Measurements from ENCODE around the gene AMPH.

The AMPH gene

DNA sequence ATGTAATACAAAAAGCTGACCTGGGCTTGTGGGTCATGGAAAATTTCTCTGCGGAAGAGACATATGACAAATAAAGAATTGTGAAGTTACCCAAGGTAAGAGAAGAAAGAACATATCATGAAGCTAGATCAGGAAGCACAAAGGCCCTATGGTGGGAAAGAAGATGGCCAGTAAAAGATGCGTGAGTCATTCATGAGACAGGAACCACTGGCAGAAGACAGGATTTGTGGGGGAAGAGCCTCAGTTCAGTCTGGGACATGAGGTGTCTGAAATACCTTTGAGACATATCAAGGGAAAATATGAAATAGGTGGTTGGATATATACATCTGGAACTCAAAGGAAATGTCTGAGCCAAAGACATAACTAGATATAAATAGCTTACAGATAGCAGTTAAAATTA, 27.7 kb upstream of the AMPH start:
- no peak for TF ChIP-seq CTCF (conservative IDR thresholded peaks at IDR 0.05; ENCODE audit: low read depth, low read length)
- no peak for DNase-seq (ENCODE audit: low read depth)
- no peak overlapping the region for H3K4me3 ChIP-seq (ENCODE audit: low read depth, low read length)

- no peak overlapping the region for H3K4me3 ChIP-seq (ENCODE audit: low read depth, low read length)
- DNase-seq (ENCODE audit: low read depth), result peak; percentile 26
- no peak for TF ChIP-seq CTCF (conservative IDR thresholded peaks at IDR 0.05; ENCODE audit: low read depth, low read length)
Observed at GRCh38 chr7:38656968-38657367, 25.8 kb upstream of the AMPH start.

DNA sequence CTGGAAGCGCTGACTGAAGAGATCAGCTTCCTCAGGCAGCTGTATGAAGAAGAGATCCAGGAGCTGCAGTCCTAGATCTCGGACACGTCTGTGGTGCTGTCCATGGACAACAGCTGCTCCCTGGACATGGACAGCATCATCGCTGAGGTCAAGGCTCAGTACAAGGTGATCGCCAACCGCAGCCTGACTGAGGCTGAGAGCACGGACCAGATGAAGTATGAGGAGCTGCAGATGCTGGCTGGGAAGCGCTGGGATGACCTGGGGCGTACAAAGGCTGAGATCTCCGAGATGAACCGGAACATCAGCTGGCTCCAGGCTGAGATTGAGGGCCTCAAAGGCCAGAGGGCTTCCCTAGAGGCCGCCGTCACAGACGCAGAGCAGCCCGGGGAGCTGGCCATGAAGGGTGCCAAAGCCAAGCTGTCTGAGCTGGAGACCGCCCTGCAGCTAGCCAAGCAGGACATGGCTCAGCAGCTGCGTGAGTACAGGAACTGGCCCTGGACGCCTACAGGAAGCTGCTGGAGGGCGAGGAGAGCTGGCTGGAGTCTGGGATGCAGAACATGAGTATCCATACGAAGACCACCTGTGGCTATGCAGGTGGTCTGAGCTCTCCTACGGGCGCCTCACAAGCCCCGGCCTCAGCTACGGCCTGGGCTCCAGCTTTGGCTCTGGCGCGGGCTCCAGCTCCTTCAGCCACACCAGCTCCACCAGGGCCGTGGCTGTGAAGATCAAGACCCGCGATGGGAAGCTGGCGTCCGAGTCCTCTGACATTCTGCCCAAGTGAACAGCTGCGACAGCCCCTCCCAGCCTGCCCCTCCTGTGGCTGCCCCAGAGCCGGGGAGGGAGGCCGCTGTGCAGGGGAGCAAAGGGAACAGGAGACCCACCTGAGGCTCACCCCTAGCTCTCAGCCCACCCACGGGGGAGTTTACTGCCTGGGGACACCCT, 24.9 kb upstream of the AMPH start:
- no peak for DNase-seq (ENCODE audit: low read depth)
- no peak overlapping the region for H3K4me3 ChIP-seq (ENCODE audit: low read depth, low read length)
- TF ChIP-seq CTCF (conservative IDR thresholded peaks at IDR 0.05; ENCODE audit: low read depth, low read length), result no peak

DNA sequence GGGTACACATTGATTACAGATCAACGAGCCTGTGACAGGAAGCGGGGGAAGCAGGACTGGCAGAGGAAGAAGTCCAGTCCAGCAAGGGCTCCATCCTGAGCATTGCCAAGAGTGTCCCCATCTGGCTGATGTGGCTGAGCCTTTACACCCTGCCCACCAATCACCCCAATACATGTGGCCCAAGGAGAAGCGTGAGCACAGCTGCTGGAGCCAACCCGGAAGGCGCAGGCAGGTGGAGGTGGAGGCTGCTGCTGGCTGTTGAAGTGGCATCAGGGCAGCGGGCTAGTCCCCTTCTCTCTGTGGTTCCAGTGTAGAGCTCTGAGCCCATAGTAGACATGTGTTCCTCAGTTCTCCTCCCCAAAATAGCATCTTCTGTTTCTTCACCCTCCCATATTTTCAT, 6.8 kb upstream of the AMPH start:
- H3K4me3 ChIP-seq (ENCODE audit: low read depth, low read length), result no peak overlapping the region
- no peak for TF ChIP-seq CTCF (conservative IDR thresholded peaks at IDR 0.05; ENCODE audit: low read depth, low read length)
- DNase-seq (ENCODE audit: low read depth), result no peak

DNA sequence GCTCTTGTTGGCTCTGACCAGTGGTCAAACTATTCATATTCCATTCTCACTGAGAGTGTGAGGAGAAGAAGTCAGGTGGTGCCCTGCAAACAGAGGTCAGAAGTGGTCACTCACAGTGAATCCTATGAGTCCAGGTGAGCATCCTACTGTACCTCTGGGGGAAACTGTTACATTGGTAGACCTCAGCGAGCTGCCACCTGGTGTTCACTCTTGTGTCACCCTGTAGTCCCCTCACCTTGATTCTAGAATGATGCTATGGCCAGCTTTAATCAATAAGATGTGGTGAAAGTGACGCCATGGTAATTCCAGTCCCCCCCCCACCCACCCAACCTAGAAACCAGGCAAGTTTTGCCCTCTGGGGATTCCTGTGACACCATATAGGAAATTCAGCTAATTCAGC, 1.2 kb upstream of the AMPH start:
- H3K4me3 ChIP-seq (ENCODE audit: low read depth, low read length), result no peak overlapping the region
- DNase-seq (ENCODE audit: low read depth), result no peak
- peak; percentile 10 for TF ChIP-seq CTCF (conservative IDR thresholded peaks at IDR 0.05; ENCODE audit: low read depth, low read length)

DNA sequence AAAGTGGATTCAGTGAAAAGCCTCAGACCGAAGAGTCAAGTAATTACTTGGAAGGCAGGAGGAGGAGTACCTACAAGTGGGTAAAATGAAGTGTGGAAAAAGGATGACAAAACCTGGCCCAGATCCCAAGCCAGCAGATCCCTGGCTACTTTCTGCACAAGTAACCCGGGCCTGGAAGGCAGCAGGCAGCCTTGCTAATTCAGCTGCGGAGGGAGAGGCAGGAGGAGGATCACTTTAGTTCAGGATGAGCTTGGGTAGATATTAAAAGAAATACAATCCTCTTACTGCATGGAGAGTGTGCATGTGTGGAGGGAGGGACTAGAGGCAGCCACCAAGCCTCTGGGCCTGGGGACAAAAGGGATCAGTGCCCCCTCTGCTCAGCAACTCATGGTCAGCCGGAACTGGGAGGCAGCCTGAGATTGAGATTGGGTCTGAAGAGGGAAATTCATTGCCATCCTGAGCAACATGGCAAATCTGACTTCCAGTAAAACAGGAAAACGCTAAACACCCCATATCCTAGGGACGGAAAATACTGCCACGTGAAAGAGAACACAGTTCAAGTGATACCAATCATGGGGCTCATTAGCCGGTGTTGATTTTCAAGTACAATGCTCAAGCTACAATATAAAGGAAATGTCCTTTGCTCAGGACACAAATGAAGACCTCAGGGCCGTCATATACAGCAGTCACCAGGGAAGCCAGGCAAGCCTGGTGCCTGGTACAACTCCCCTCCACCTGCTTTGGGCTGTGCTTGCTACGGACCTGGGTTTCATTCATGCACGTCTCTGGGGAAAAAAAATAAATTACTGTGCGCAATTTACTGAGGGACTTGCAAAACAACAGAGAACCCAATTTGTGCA, 1.3 kb downstream of the AMPH start:
- TF ChIP-seq CTCF (conservative IDR thresholded peaks at IDR 0.05; ENCODE audit: low read depth, low read length), result no peak
- H3K4me3 ChIP-seq (ENCODE audit: low read depth, low read length), result no peak overlapping the region
- DNase-seq (ENCODE audit: low read depth), result no peak
